Measurements from ENCODE around the gene BAZ1B. TPM values are rescaled to one million over a fixed set of nuclear protein-coding genes. Genes with fewer than 3 reads are reported as not detected.

Gene BAZ1B
- total RNA-seq, 2 donors from 2014 or later, result 28.3 to 32.3 TPM

DNA sequence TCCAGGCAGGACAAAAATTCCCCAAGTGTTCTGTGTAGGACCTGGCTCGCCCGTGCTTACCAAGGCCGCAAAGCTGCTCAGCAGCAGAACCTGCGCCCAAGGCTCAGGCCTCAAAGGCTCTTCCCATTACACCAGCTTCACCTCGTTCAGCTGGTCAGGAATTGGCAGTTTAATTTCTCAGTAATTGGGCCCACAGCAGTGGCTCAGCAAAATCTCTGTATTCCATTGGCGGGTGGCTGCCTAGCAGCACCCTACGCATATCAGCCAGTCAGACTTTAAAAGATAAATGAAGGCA, 82.7 kb downstream of the BAZ1B start:
- no peak for ATAC-seq
- Histone ChIP-seq H3K4me3 (no peak overlapping the region), H3K9me3 (no peaks in the 10 kb centered on the region), H3K27ac (no peak overlapping the region), H3K27me3 (no peaks in the 10 kb centered on the region), H3K36me3 (replicated peaks in 1 of 2; ENCODE audit: insufficient read depth in 1 of 2, low read depth in 2 of 2) (peaks cover 13 to 29% of the 10 kb centered on the region in 2 donors), H3K4me1 (no peaks in the 10 kb centered on the region)
- intact Hi-C loops (cut with DNase I), result no loop called here
- WGBS, 2 donors, result 93 to 94% methylated on average over 7 of the region's 7 CpGs
- TF ChIP-seq, protein P1, sequence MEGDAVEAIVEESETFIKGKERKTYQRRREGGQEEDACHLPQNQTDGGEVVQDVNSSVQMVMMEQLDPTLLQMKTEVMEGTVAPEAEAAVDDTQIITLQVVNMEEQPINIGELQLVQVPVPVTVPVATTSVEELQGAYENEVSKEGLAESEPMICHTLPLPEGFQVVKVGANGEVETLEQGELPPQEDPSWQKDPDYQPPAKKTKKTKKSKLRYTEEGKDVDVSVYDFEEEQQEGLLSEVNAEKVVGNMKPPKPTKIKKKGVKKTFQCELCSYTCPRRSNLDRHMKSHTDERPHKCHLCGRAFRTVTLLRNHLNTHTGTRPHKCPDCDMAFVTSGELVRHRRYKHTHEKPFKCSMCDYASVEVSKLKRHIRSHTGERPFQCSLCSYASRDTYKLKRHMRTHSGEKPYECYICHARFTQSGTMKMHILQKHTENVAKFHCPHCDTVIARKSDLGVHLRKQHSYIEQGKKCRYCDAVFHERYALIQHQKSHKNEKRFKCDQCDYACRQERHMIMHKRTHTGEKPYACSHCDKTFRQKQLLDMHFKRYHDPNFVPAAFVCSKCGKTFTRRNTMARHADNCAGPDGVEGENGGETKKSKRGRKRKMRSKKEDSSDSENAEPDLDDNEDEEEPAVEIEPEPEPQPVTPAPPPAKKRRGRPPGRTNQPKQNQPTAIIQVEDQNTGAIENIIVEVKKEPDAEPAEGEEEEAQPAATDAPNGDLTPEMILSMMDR (IDR thresholded peaks at IDR 0.05), result no peak
- TF ChIP-seq POLR2A (IDR thresholded peaks at IDR 0.05), result no peak
- DNase-seq, result no peak

DNA sequence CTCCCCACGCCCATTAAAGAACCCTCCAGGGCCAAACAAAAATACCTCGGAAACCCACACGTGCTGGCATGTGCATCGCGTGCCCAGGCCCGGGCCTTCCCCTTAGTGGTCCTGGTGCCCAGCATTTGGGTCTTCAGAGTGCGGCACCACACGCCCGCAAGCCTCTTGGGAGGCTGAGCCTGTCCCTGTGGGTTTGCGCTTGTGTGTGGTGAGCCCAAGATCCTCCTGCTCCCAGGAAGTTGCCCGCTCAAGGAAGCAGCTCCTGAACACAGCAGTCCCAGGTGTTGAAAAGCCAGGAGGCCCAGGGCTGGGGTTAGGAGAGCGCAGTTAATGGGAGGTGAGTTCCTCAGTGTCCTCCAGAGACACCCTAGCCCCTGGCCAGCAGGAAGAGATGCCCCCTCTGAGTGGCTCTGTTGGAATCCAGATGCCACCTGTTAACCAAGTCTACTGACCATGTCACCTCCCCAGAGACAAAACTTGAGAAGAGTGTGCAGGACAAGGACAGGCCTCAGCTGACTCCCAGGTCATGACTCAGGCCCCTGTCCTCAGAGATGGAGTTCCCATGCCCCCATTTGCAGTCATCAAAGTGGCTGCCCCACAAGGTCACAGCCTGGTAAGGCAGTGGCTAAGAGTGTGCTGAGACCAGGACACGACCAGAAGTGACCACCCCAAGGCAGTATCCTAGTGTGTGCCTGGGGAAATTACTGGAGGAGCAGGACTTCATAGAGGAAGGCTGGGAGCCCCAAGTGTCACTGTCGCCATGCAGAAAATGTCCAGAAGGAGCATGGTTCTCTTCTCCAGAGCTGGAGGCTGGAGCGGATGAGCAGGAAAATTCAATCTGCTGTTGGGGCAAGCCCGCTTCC, 83.3 kb downstream of the BAZ1B start:
- 81% methylated on average over 7 to 14 of the region's 16 CpGs for WGBS, 2 donors
- Histone ChIP-seq H3K4me3 (no peak overlapping the region), H3K4me1 (peaks cover 5% of the 10 kb centered on the region), H3K27ac (no peak overlapping the region), H3K27me3 (no peaks in the 10 kb centered on the region), H3K36me3 (replicated peaks in 1 of 2; ENCODE audit: insufficient read depth in 1 of 2, low read depth in 2 of 2) (peaks cover 11 to 24% of the 10 kb centered on the region in 2 donors), H3K9me3 (no peaks in the 10 kb centered on the region)
- DNase-seq, result no peak
- intact Hi-C loops (cut with DNase I), result no loop called here
- TF ChIP-seq, protein P1 (IDR thresholded peaks at IDR 0.05), result no peak
- no peak for TF ChIP-seq POLR2A (IDR thresholded peaks at IDR 0.05)
- no peak for ATAC-seq

DNA sequence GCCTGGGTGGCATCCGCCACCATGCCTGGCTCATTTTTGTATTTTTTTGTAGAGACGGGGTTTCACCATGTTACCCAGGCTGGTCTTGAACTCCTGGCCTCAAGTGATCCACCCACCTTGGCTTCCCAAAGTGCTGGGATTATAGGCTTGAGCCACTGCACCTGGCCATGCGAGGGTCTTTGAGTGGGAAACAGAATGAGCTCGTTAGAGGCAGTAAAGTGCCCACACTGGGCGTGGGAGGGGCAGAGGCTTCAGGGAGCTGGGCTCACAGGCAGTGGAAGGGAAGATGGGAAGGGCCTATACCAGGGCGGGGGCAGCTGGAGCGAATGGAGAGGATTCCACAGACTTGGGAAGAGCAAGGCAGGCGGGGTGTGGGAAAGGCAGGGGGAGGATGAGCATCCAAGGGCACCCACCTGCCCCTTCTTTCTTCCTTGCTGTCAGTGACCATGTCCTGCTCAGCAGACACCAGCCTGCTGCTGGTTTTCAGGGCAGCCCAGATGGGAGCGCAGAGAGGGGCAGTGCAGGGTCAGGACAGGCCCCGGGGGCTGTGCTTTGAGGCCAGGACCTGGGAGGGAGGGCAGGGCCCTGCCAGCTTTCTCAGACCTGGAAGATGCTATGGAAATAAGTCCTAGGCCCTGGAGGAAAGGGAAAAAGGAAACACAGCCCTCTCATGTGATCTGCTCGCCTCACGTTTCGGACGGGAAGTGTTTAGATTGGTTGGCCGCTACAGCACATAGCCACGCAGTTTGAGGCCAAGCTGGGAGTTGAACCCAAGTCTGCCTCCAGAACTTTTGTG, 84.3 kb downstream of the BAZ1B start:
- intact Hi-C loops (cut with DNase I), result no loop called here
- no peak for ATAC-seq
- 55 to 69% methylated on average over 14 to 16 of the region's 16 CpGs for WGBS, 2 donors

GRCh38 chr7:73437091-73437490, 85.0 kb downstream of the BAZ1B start:
- peaks cover 0 to 7% of the 10 kb centered on the region in 2 donors for H3K36me3 ChIP-seq (replicated peaks in 1 of 2; ENCODE audit: insufficient read depth in 1 of 2, low read depth in 2 of 2)
- ATAC-seq (no peak), DNase-seq (no peak)
- no peak overlapping the region for H3K27ac ChIP-seq
- WGBS, 2 donors, result 79 to 82% methylated on average over 9 to 10 of the region's 10 CpGs
- H3K4me3 ChIP-seq, result no peak overlapping the region
- H3K4me1 ChIP-seq, result peaks cover 5% of the 10 kb centered on the region
- TF ChIP-seq, protein P1 (IDR thresholded peaks at IDR 0.05), result no peak
- TF ChIP-seq POLR2A (IDR thresholded peaks at IDR 0.05), result no peak
- no peaks in the 10 kb centered on the region for H3K9me3 ChIP-seq
- intact Hi-C loops (cut with DNase I), result no loop called here
- no peaks in the 10 kb centered on the region for H3K27me3 ChIP-seq

More for the DNA sequence above, 84.3 kb downstream of the BAZ1B start:
- TF ChIP-seq, protein P1 (IDR thresholded peaks at IDR 0.05), result no peak
- no peak for TF ChIP-seq POLR2A (IDR thresholded peaks at IDR 0.05)
- Histone ChIP-seq H3K4me1 (peaks cover 5% of the 10 kb centered on the region), H3K27ac (no peak overlapping the region), H3K27me3 (no peaks in the 10 kb centered on the region), H3K4me3 (no peak overlapping the region), H3K36me3 (replicated peaks in 1 of 2; ENCODE audit: insufficient read depth in 1 of 2, low read depth in 2 of 2) (peaks cover 1 to 14% of the 10 kb centered on the region in 2 donors), H3K9me3 (no peaks in the 10 kb centered on the region)
- no peak for DNase-seq

Measured in body of pancreas (tissue), 4 donors.